H9 (cell line): ENCODE results near the gene NELFCD. TPM values are rescaled to one million over a fixed set of nuclear protein-coding genes. Genes with fewer than 3 reads are reported as not detected.

Experiments
- DNase-seq: peaks from one replicate; pipeline ENCODE4 v3.0.0-alpha.2; 2017
- H2AFZ ChIP-seq: one replicate; pipeline ENCODE4 v1.6.1; 2013; ENCODE audit warnings: mild to moderate bottlenecking, low read length, control low read depth, moderate library complexity
- H2AK5ac ChIP-seq: 2 replicates; pipeline ENCODE4 v1.6.1; 2013; ENCODE audit warnings: low read length, control low read depth, mixed read lengths; ENCODE audit not compliant: insufficient read length
- H2BK120ac ChIP-seq: one replicate; pipeline ENCODE4 v1.6.1; 2013; ENCODE audit warnings: low read depth, mild to moderate bottlenecking, low read length, control low read depth, inconsistent platforms; ENCODE audit not compliant: poor library complexity, severe bottlenecking
- H2BK12ac ChIP-seq: 2 replicates; pipeline ENCODE4 v1.6.1; 2013; ENCODE audit warnings: low read length, control low read depth, mixed read lengths, low read depth; ENCODE audit not compliant: insufficient read length
- H2BK15ac ChIP-seq: 2 replicates; pipeline ENCODE4 v1.6.1; 2013; ENCODE audit warnings: low read depth, low read length, control low read depth
- H2BK20ac ChIP-seq: one replicate; pipeline ENCODE4 v1.6.1; 2013; ENCODE audit warnings: low read depth, mild to moderate bottlenecking, low read length, control low read depth, inconsistent platforms; ENCODE audit not compliant: poor library complexity, severe bottlenecking
- H2BK5ac ChIP-seq: 2 replicates; pipeline ENCODE4 v1.6.1; 2013; ENCODE audit warnings: low read length, control low read depth, mixed read lengths; ENCODE audit not compliant: insufficient read length
- H3K14ac ChIP-seq: 2 replicates; pipeline ENCODE4 v1.6.1; 2013; ENCODE audit warnings: low read length, control low read depth; ENCODE audit not compliant: insufficient read depth
- H3K18ac ChIP-seq: 2 replicates; pipeline ENCODE4 v1.6.1; 2013; ENCODE audit warnings: low read depth, mild to moderate bottlenecking, mixed read lengths, low read length, control low read depth; ENCODE audit not compliant: insufficient read length
- H3K23ac ChIP-seq: 2 replicates; pipeline ENCODE4 v1.6.1; 2013; ENCODE audit warnings: low read length, control low read depth, mixed read lengths, low read depth; ENCODE audit not compliant: insufficient read length
- H3K23me2 ChIP-seq: 2 replicates; pipeline ENCODE4 v1.6.1; 2013; ENCODE audit warnings: low read depth, mild to moderate bottlenecking, mixed read lengths, low read length, control low read depth; ENCODE audit not compliant: insufficient read length, poor library complexity, severe bottlenecking
- H3K27ac ChIP-seq: 2 replicates; pipeline ENCODE4 v1.5.1; 2013; ENCODE audit warnings: low read length, control low read depth, mixed read lengths, low read depth; ENCODE audit not compliant: insufficient read length
- H3K27me3 ChIP-seq: 2 replicates; pipeline ENCODE4 v1.6.1; 2013; ENCODE audit warnings: low read length, control low read depth, inconsistent platforms; ENCODE audit not compliant: insufficient read depth
- H3K4ac ChIP-seq: 2 replicates; pipeline ENCODE4 v1.6.1; 2013; ENCODE audit warnings: low read depth, mild to moderate bottlenecking, control low read depth, inconsistent platforms, low read length, moderate library complexity
- H3K4me1 ChIP-seq: 2 replicates; pipeline ENCODE4 v1.6.1; 2013; ENCODE audit warnings: low read length, control low read depth, inconsistent platforms; ENCODE audit not compliant: insufficient read depth
- H3K4me2 ChIP-seq: 2 replicates; pipeline ENCODE4 v1.6.1; 2013; ENCODE audit warnings: low read length, control low read depth, mixed read lengths; ENCODE audit not compliant: insufficient read length, insufficient read depth
- H3K56ac ChIP-seq: 2 replicates; pipeline ENCODE4 v1.6.1; 2013; ENCODE audit warnings: low read depth, mild to moderate bottlenecking, mixed read lengths, low read length, control low read depth; ENCODE audit not compliant: insufficient read length
- H3K79me1 ChIP-seq: 2 replicates; pipeline ENCODE4 v1.6.1; 2013; ENCODE audit warnings: low read depth, mild to moderate bottlenecking, moderate library complexity, low read length, control low read depth, inconsistent platforms; ENCODE audit not compliant: insufficient read depth, poor library complexity, severe bottlenecking
- H3K79me2 ChIP-seq: 2 replicates; pipeline ENCODE4 v1.6.1; 2013; ENCODE audit warnings: low read length, control low read depth, inconsistent platforms; ENCODE audit not compliant: insufficient read depth
- H3K9ac ChIP-seq: 2 replicates; pipeline ENCODE4 v1.6.1; 2013; ENCODE audit warnings: low read length, control low read depth, mixed read lengths; ENCODE audit not compliant: insufficient read length; ENCODE audit errors: extremely low read depth
- H3K9me3 ChIP-seq: one replicate; pipeline ENCODE4 v1.6.1; 2013; ENCODE audit warnings: low read depth, low read length, inconsistent platforms; ENCODE audit not compliant: control insufficient read depth
- H3T11ph ChIP-seq: one replicate; pipeline ENCODE4 v1.6.1; 2013; ENCODE audit warnings: mild to moderate bottlenecking, low read length, control low read depth, inconsistent platforms
- H4K20me1 ChIP-seq: one replicate; pipeline ENCODE4 v1.6.1; 2013; ENCODE audit not compliant: control insufficient read depth, insufficient read length, insufficient read depth
- H4K5ac ChIP-seq: 2 replicates; pipeline ENCODE4 v1.6.1; 2013; ENCODE audit warnings: low read depth, mild to moderate bottlenecking, mixed read lengths, low read length, control low read depth; ENCODE audit not compliant: insufficient read length
- H4K8ac ChIP-seq: replicated peaks from 2 replicates; pipeline ENCODE4 v1.6.1; 2013; ENCODE audit warnings: low read length, control low read depth, mixed read lengths, low read depth; ENCODE audit not compliant: insufficient read length
- H4K91ac ChIP-seq: 2 replicates; pipeline ENCODE4 v1.6.1; 2013; ENCODE audit warnings: low read depth, mild to moderate bottlenecking, moderate library complexity, mixed read lengths, low read length, control low read depth; ENCODE audit not compliant: insufficient read length
- H3K27ac Mint-ChIP-seq, 3 experiments: 2 replicates in 2 of 3; 3 replicates in 1 of 3; pipeline ENCODE4 v1.8.0; 2020 to 2021; ENCODE audit warnings: mixed read lengths in 3 of 3, mild to moderate bottlenecking in 1 of 3, moderate library complexity in 1 of 3
- H3K27me3 Mint-ChIP-seq: 2 replicates; pipeline ENCODE4 v1.8.0; 2021; ENCODE audit warnings: low read depth, mild to moderate bottlenecking, moderate library complexity, mixed read lengths
- H3K36me3 Mint-ChIP-seq, 3 experiments: 2 replicates in 2 of 3; 3 replicates in 1 of 3; pipeline ENCODE4 v1.8.0; 2020 to 2021; ENCODE audit warnings: low read depth in 3 of 3, mixed read lengths in 3 of 3; ENCODE audit not compliant: insufficient read depth in 1 of 3
- H3K4me1 Mint-ChIP-seq, 2 experiments: 2 replicates each; pipeline ENCODE4 v1.8.0; 2020; ENCODE audit warnings: mixed read lengths in 2 of 2
- H3K4me3 Mint-ChIP-seq, 2 experiments: 2 replicates in 1 of 2; 3 replicates in 1 of 2; pipeline ENCODE4 v1.8.0; 2020 to 2021; ENCODE audit warnings: mild to moderate bottlenecking in 2 of 2, mixed read lengths in 2 of 2, moderate library complexity in 1 of 2
- H3K9me3 Mint-ChIP-seq, 2 experiments: 2 replicates in 1 of 2; 3 replicates in 1 of 2; pipeline ENCODE4 v1.8.0; 2020; ENCODE audit warnings: mild to moderate bottlenecking in 2 of 2, mixed read lengths in 2 of 2, moderate library complexity in 1 of 2
- CTCF ChIP-seq: fragments of 200-600 bp; sonication (generic); conservative IDR thresholded peaks from 3 replicates; pipeline ENCODE4 v1.8.0; 2021; ENCODE audit warnings: antibody characterized with exemption, mild to moderate bottlenecking
- WGBS: extraction: QIAGEN DNeasy Blood & Tissue Kit; methylation state at CpG from one replicate; pipeline ENCODE4 v1.1.7; 2013; ENCODE audit warnings: missing lambda C conversion rate, low lambda C conversion rate, mixed read lengths; ENCODE audit not compliant: insufficient read length; ENCODE audit errors: extremely low coverage; 5-methylcytosine and 5-hydroxymethylcytosine counted together
- total RNA-seq: library from RNA; stranded (reverse); gene quantifications from 2 replicates; pipeline ENCODE4 v1.2.1, GENCODE V29; 2021

The NELFCD gene
- total RNA-seq, 1 experiment from 2014 or later = 57.8 TPM

GRCh38 chr20:58978351-58979190, 2.5 kb upstream of the NELFCD start:
- Histone ChIP-seq H2AFZ (no peak overlapping the region), H4K20me1 (no peaks in the 10 kb centered on the region), H4K5ac (no peak overlapping the region), H3K18ac (no peak overlapping the region), H3K9me3 (no peaks in the 10 kb centered on the region), H3K27ac (no peak overlapping the region), H3K27me3 (no peaks in the 10 kb centered on the region), H3K4ac (no peak overlapping the region), H2AK5ac (no peak overlapping the region), H3K4me2 (no peak overlapping the region), H4K8ac (no peak overlapping the region), H2BK12ac (no peak overlapping the region), H3K14ac (no peak overlapping the region), H3K23me2 (peaks cover 6% of the 10 kb centered on the region), H3K4me1 (peaks cover 4% of the 10 kb centered on the region; the same call in 1 of the 2 replicates), H2BK120ac (no peak overlapping the region), H2BK15ac (no peak overlapping the region), H3K79me1 (no peaks in the 10 kb centered on the region), H2BK5ac (no peak overlapping the region), H4K91ac (no peak overlapping the region), H3K79me2 (peaks cover 10% of the 10 kb centered on the region; the same call in 1 of the 2 replicates), H3K56ac (no peak overlapping the region), H2BK20ac (no peak overlapping the region), H3T11ph (no peak overlapping the region), H3K9ac (no peak overlapping the region), H3K23ac (no peak overlapping the region)
- H3K9me3 Mint-ChIP-seq = peaks cover 4 to 8% of the 10 kb centered on the region in 2 experiments; a peak in 2 of 5 replicates
- no peak for TF ChIP-seq CTCF
- WGBS = no CpG with 5 or more reads among the region's 6 CpGs
- DNase-seq = no peak
- no peak overlapping the region; a peak in 1 of 7 replicates for H3K27ac Mint-ChIP-seq
- peaks cover 20 to 21% of the 10 kb centered on the region in 2 experiments for H3K4me1 Mint-ChIP-seq
- H3K27me3 Mint-ChIP-seq = peaks cover 12% of the 10 kb centered on the region
- peak overlapping the region in 1 of 2 experiments; percentile 60; a peak in 2 of 5 replicates for H3K4me3 Mint-ChIP-seq
- H3K36me3 Mint-ChIP-seq = peaks cover 0 to 15% (median 7%) of the 10 kb centered on the region in 3 experiments; a peak in 6 of 7 replicates
